GM19468 (cell line): ENCODE measurements around the gene PRKRIP1.
A peak's percentile ranks its signal among the peaks of the same experiment; 100 is the strongest.
"Not testable (repeated sequence)": the region's sequence is repeated elsewhere in the genome, so short reads cannot be mapped to it uniquely, and the experiment has no call there.

Source experiments
- ATAC-seq: cut with Tn5 transposase; IDR thresholded peaks from one replicate; pipeline ENCODE4 v1.9.1; 2021; ENCODE audit warnings: mild to moderate bottlenecking, moderate library complexity, moderate number of reproducible peaks; ENCODE audit not compliant: unreplicated experiment; ENCODE audit errors: extremely low read depth

Gene PRKRIP1

GRCh38 chr7:102395873-102396709, at the start of gene PRKRIP1:
TSS of gene PRKRIP1 (plus strand) at chr7:102396363. CDS start at chr7:102396412, 49 bp downstream.
- peak; percentile 96 for ATAC-seq

GRCh38 chr7:102346983-102347382, 49.2 kb upstream of the PRKRIP1 start:
- not testable (repeated sequence) for ATAC-seq

GRCh38 chr7:102356344-102356743, 39.8 kb upstream of the PRKRIP1 start, which contains the start of gene SPDYE6:
TSS of gene SPDYE6 (minus strand) at chr7:102356444. CDS start at chr7:102356023, 421 bp downstream.
- ATAC-seq = not testable (repeated sequence)

- peak; percentile 90 for ATAC-seq
These were observed 32.4 kb upstream of the PRKRIP1 start for GRCh38 chr7:102363549-102364393.

- not testable (repeated sequence) for ATAC-seq
These were observed 31.7 kb upstream of the PRKRIP1 start for GRCh38 chr7:102364394-102364886.

- ATAC-seq = not testable (repeated sequence)
These were observed 30.8 kb upstream of the PRKRIP1 start for GRCh38 chr7:102365390-102365789.

GRCh38 chr7:102370038-102370437, 26.1 kb upstream of the PRKRIP1 start:
- ATAC-seq = not testable (repeated sequence)

GRCh38 chr7:102372796-102373195, 23.4 kb upstream of the PRKRIP1 start:
- ATAC-seq = not testable (repeated sequence)

- no peak for ATAC-seq
These were observed 19.1 kb upstream of the PRKRIP1 start for GRCh38 chr7:102376964-102377466.

- ATAC-seq = not testable (repeated sequence)
These were observed 15.3 kb upstream of the PRKRIP1 start for GRCh38 chr7:102380837-102381236.

GRCh38 chr7:102381696-102382425, 14.3 kb upstream of the PRKRIP1 start:
- ATAC-seq = not testable (repeated sequence)

- ATAC-seq = no peak
These were observed 9.1 kb upstream of the PRKRIP1 start for GRCh38 chr7:102387064-102387463.

GRCh38 chr7:102389810-102390209, 6.4 kb upstream of the PRKRIP1 start:
- no peak for ATAC-seq

- ATAC-seq = no peak
These were observed 5.3 kb upstream of the PRKRIP1 start for GRCh38 chr7:102390697-102391484.

- ATAC-seq = no peak
These were observed 3.8 kb upstream of the PRKRIP1 start for GRCh38 chr7:102392330-102392729.

- no peak for ATAC-seq
These were observed 2.7 kb upstream of the PRKRIP1 start for GRCh38 chr7:102393467-102393866.

GRCh38 chr7:102395592-102395872, 631 bp upstream of the PRKRIP1 start:
- no peak for ATAC-seq

GRCh38 chr7:102396710-102397019, 502 bp downstream of the PRKRIP1 start:
- ATAC-seq = no peak

GRCh38 chr7:102398543-102398942, 2.4 kb downstream of the PRKRIP1 start:
- ATAC-seq = no peak
